Trophoblast cell (in vitro differentiated cells and primary cell): ENCODE data around the gene TUNAR.

Experiments used
- DNase-seq, 2 donors: peaks; one replicate each; pipeline ENCODE4 v3.0.0-alpha.2; 2016
- H2AFZ ChIP-seq: 2 replicates; pipeline ENCODE4 v1.6.1; 2013; ENCODE audit warnings: low read length, moderate library complexity, mild to moderate bottlenecking; ENCODE audit not compliant: insufficient read depth, poor library complexity
- H2AK5ac ChIP-seq: 2 replicates; pipeline ENCODE4 v1.6.1; 2013; ENCODE audit warnings: mild to moderate bottlenecking, low read length
- H2BK120ac ChIP-seq: 2 replicates; pipeline ENCODE4 v1.6.1; 2013; ENCODE audit warnings: low read length, mild to moderate bottlenecking, moderate library complexity; ENCODE audit not compliant: insufficient read depth, poor library complexity
- H2BK12ac ChIP-seq: 2 replicates; pipeline ENCODE4 v1.6.1; 2013; ENCODE audit warnings: mild to moderate bottlenecking, low read length, moderate library complexity
- H2BK5ac ChIP-seq: 2 replicates; pipeline ENCODE4 v1.6.1; 2013; ENCODE audit warnings: low read length, low read depth, moderate library complexity, mild to moderate bottlenecking; ENCODE audit not compliant: poor library complexity
- H3K14ac ChIP-seq: 2 replicates; pipeline ENCODE4 v1.6.1; 2013; ENCODE audit warnings: mild to moderate bottlenecking, low read length
- H3K18ac ChIP-seq: 2 replicates; pipeline ENCODE4 v1.6.1; 2013; ENCODE audit warnings: mild to moderate bottlenecking, low read length
- H3K23ac ChIP-seq: 2 replicates; pipeline ENCODE4 v1.6.1; 2013; ENCODE audit warnings: low read length
- H3K27ac ChIP-seq: 2 replicates; pipeline ENCODE4 v1.5.1; 2013; ENCODE audit warnings: low read depth, mild to moderate bottlenecking, inconsistent platforms, low read length, moderate library complexity
- H3K27me3 ChIP-seq: 2 replicates; pipeline ENCODE4 v1.6.1; 2013; ENCODE audit warnings: inconsistent platforms, mild to moderate bottlenecking, low read length, moderate library complexity; ENCODE audit not compliant: insufficient read depth
- H3K36me3 ChIP-seq, 2 experiments: 1 replicate in 1 of 2; 2 replicates in 1 of 2; pipeline ENCODE4 v1.6.1; 2013; ENCODE audit warnings: low read length in 2 of 2, mild to moderate bottlenecking in 2 of 2, moderate library complexity in 1 of 2; ENCODE audit not compliant: insufficient read depth in 2 of 2, control insufficient read depth in 1 of 2
- H3K4ac ChIP-seq: 2 replicates; pipeline ENCODE4 v1.6.1; 2013; ENCODE audit warnings: low read depth, mild to moderate bottlenecking, low read length, moderate library complexity
- H3K4me1 ChIP-seq, 2 experiments: 1 replicate in 1 of 2; 2 replicates in 1 of 2; pipeline ENCODE4 v1.6.1; 2013; ENCODE audit warnings: low read length in 2 of 2, mild to moderate bottlenecking in 2 of 2, moderate library complexity in 1 of 2; ENCODE audit not compliant: insufficient read depth in 2 of 2, control insufficient read depth in 1 of 2
- H3K4me2 ChIP-seq: 2 replicates; pipeline ENCODE4 v1.6.1; 2013; ENCODE audit warnings: inconsistent platforms, mild to moderate bottlenecking, low read length, moderate library complexity
- H3K4me3 ChIP-seq: 2 replicates; pipeline ENCODE4 v1.5.1; 2013; ENCODE audit warnings: mild to moderate bottlenecking, low read depth, low read length, inconsistent platforms
- H3K79me1 ChIP-seq: one replicate; pipeline ENCODE4 v1.6.1; 2013; ENCODE audit warnings: low read length
- H3K79me2 ChIP-seq: 2 replicates; pipeline ENCODE4 v1.6.1; 2013; ENCODE audit warnings: low read length, mild to moderate bottlenecking; ENCODE audit not compliant: control insufficient read depth, insufficient read depth, poor library complexity
- H3K9ac ChIP-seq: 2 replicates; pipeline ENCODE4 v1.6.1; 2013; ENCODE audit warnings: mild to moderate bottlenecking, low read length
- H3K9me3 ChIP-seq: 2 replicates; pipeline ENCODE4 v1.6.1; 2013; ENCODE audit warnings: low read depth, mild to moderate bottlenecking, control low read depth, inconsistent platforms, low read length; ENCODE audit not compliant: insufficient read depth
- H4K12ac ChIP-seq: 2 replicates; pipeline ENCODE4 v1.6.1; 2013; ENCODE audit warnings: low read depth, mild to moderate bottlenecking, low read length, moderate library complexity
- H4K8ac ChIP-seq: 2 replicates; pipeline ENCODE4 v1.6.1; 2013; ENCODE audit warnings: low read depth, mild to moderate bottlenecking, low read length, moderate library complexity
- H4K91ac ChIP-seq: one replicate; pipeline ENCODE4 v1.6.1; 2013; ENCODE audit warnings: low read depth, mild to moderate bottlenecking, low read length, moderate library complexity
- WGBS: extraction: QIAGEN DNeasy Blood & Tissue Kit; methylation state at CpG from one replicate; pipeline ENCODE4 v1.1.7; 2013; ENCODE audit warnings: missing lambda C conversion rate; ENCODE audit not compliant: insufficient read length, insufficient coverage; ENCODE audit errors: extremely low coverage; 5-methylcytosine and 5-hydroxymethylcytosine counted together

Gene TUNAR

DNA sequence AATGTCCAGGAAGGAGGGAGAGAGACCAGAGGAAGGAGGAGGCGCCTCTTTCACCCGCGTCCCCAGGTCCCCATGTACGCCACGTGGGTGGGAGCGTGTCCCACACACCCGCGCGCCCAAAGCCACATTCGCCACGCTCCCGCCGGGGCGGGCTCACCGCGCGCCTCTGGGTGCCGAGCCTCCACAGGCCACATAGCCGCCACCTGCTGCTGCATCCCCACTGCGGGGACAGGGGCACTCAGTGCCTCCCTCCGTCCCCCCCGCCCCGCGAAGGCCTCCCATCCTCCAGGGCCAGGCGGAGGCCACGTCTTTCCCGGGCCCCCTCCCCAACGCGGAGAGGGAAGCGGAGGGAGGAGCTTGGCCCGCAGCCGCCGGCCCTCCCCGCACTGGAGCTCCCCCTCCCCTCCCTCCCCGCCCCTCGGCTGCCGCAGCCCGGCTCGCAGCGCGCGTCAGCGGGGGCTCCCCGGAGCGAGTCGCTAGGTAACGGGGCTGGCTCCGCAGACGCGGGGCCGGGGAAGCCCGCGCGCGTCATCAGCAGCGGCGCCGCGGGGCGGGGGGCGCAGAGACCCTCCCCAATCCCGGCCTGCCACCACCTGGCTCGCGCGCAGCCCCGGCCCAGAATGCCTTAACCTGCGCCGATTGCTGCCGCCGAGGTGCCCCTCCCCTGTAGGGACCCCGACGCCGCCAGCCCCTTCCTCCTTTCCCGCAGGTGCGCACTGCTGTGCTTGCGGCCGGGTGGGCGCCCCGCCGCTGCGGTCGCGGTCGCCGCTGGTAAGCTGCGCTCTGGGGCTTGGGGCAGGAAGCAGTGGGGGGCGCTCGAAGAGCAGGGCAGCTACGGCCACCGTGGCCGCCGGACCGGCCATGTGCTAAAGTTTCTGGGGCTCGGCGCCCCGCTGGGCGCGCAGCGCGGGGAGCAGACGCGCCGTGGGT is 536 bp upstream of the TUNAR start:
- H3K4ac ChIP-seq: no peak overlapping the region
- no peak overlapping the region for H2BK5ac ChIP-seq
- H3K4me3 ChIP-seq: peak overlapping the region; percentile 65
- H3K4me1 ChIP-seq: peaks cover 5 to 9% of the 10 kb centered on the region in 2 experiments
- no peak overlapping the region for H2BK12ac ChIP-seq
- WGBS: no CpG with 5 or more reads among the region's 103 CpGs
- H3K14ac ChIP-seq: no peak overlapping the region
- DNase-seq: no peak
- no peak overlapping the region for H3K23ac ChIP-seq
- H3K27me3 ChIP-seq: peaks cover 31% of the 10 kb centered on the region
- no peak overlapping the region for H3K9ac ChIP-seq
- H3K18ac ChIP-seq: no peak overlapping the region
- H4K12ac ChIP-seq: no peak overlapping the region
- no peak overlapping the region for H2AK5ac ChIP-seq
- H3K36me3 ChIP-seq: no peaks in the 10 kb centered on the region
- no peak overlapping the region for H2AFZ ChIP-seq
- no peaks in the 10 kb centered on the region for H3K79me1 ChIP-seq
- H4K91ac ChIP-seq: no peak overlapping the region
- H3K27ac ChIP-seq: no peak overlapping the region
- H4K8ac ChIP-seq: no peak overlapping the region
- H3K4me2 ChIP-seq: peak overlapping the region; percentile 95
- peaks cover 3% of the 10 kb centered on the region for H3K9me3 ChIP-seq
- H3K79me2 ChIP-seq: no peaks in the 10 kb centered on the region
- no peak overlapping the region for H2BK120ac ChIP-seq

DNA sequence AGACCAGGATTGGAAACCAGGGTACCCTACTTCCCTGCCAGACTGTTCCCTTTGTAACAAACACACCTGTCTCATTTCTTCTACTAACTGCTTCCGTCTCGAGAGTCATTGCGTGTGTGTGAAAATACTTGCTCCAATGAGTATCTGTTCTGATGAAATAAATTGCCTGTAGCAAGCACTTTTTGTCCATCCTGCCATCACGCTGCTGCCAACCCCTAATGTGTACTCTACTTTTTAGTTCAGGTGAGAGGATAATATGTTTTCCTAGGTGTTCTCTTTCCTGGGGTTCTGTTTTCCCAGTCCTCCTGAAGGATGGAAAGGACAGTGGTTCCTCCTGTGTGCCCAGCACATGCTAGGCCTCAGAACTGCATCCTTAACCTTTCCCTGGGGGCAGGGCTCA is 1.0 kb downstream of the TUNAR start:
- Histone ChIP-seq H2BK5ac (no peak overlapping the region), H3K9ac (no peak overlapping the region), H3K18ac (no peak overlapping the region), H2BK12ac (no peak overlapping the region), H3K14ac (no peak overlapping the region), H3K4me3 (no peak overlapping the region), H2AFZ (no peak overlapping the region), H4K91ac (no peak overlapping the region), H3K36me3 (no peaks in the 10 kb centered on the region), H3K4ac (no peak overlapping the region), H3K79me1 (no peaks in the 10 kb centered on the region), H3K27me3 (peaks cover 31% of the 10 kb centered on the region), H4K12ac (no peak overlapping the region), H3K9me3 (peaks cover 3% of the 10 kb centered on the region), H2AK5ac (no peak overlapping the region), H4K8ac (no peak overlapping the region), H3K4me1 (peaks cover 5 to 9% of the 10 kb centered on the region in 2 experiments), H2BK120ac (no peak overlapping the region), H3K27ac (no peak overlapping the region), H3K4me2 (no peak overlapping the region), H3K79me2 (no peaks in the 10 kb centered on the region), H3K23ac (no peak overlapping the region)
- DNase-seq: no peak
- no CpG with 5 or more reads among the region's 4 CpGs for WGBS

DNA sequence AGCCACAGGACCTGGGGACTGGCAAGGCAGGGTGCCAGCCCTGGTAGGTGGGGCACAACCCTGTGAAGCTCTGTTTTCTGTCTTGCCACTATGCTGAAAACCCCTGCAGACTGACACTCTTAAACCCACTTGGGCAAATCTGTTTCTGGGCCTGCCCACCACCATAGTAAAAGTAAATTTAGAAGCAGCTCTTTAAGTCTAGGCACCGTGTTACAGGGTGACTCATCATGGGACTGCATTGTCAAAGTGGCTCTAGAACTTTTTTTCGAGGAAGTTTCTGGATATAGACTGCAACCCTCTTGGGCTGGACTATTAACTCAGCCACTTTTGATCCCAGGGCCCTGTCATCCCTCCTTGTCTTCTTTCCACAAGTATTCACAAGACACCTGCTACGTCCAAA is 7.7 kb downstream of the TUNAR start:
- Histone ChIP-seq H2AFZ (no peak overlapping the region), H3K14ac (no peak overlapping the region), H3K18ac (no peak overlapping the region), H4K12ac (no peak overlapping the region), H3K9ac (no peak overlapping the region), H4K8ac (no peak overlapping the region), H3K36me3 (no peaks in the 10 kb centered on the region), H2AK5ac (no peak overlapping the region), H3K9me3 (no peaks in the 10 kb centered on the region), H2BK120ac (no peak overlapping the region), H3K79me2 (no peaks in the 10 kb centered on the region), H3K27me3 (no peaks in the 10 kb centered on the region), H3K4ac (no peak overlapping the region), H3K23ac (no peak overlapping the region), H2BK5ac (no peak overlapping the region), H3K4me2 (no peak overlapping the region), H4K91ac (no peak overlapping the region), H3K4me1 (no peaks in the 10 kb centered on the region), H3K27ac (no peak overlapping the region), H3K4me3 (no peak overlapping the region), H3K79me1 (no peaks in the 10 kb centered on the region), H2BK12ac (no peak overlapping the region)
- no CpG with 5 or more reads among the region's 3 CpGs for WGBS
- no peak for DNase-seq

DNA sequence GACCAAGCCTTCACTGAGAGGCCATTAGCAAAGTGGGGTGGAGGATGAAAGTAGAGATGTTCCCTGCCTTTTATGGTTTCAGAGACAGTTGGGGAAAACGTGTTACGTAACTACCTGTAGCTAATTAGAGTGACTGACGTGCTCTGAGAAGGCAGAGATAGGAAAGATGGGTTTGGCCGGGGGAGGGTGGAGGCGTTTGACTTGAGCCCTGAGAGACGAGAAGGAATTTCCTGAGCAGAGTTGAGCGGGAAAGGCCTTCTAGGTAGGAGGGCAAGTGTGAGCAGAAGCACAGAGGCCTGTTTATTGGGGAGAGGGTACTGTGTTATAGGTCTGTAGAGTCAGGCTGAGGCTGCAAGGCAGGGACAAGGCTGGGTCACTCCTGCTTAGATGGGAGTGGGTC is 8.6 kb downstream of the TUNAR start:
- DNase-seq: no peak
- H4K8ac ChIP-seq: no peak overlapping the region
- H3K23ac ChIP-seq: no peak overlapping the region
- H3K9me3 ChIP-seq: no peaks in the 10 kb centered on the region
- no peaks in the 10 kb centered on the region for H3K27me3 ChIP-seq
- no peaks in the 10 kb centered on the region for H3K36me3 ChIP-seq
- H2AK5ac ChIP-seq: no peak overlapping the region
- no peak overlapping the region for H4K12ac ChIP-seq
- no peaks in the 10 kb centered on the region for H3K4me1 ChIP-seq
- no peak overlapping the region for H3K27ac ChIP-seq
- no peaks in the 10 kb centered on the region for H3K79me1 ChIP-seq
- H3K14ac ChIP-seq: no peak overlapping the region
- H3K4ac ChIP-seq: no peak overlapping the region
- H3K79me2 ChIP-seq: no peaks in the 10 kb centered on the region
- H4K91ac ChIP-seq: no peak overlapping the region
- H2AFZ ChIP-seq: no peak overlapping the region
- H3K4me2 ChIP-seq: no peak overlapping the region
- no CpG with 5 or more reads among the region's 7 CpGs for WGBS
- no peak overlapping the region for H3K18ac ChIP-seq
- no peak overlapping the region for H2BK120ac ChIP-seq
- no peak overlapping the region for H2BK12ac ChIP-seq
- no peak overlapping the region for H3K4me3 ChIP-seq
- no peak overlapping the region for H3K9ac ChIP-seq
- no peak overlapping the region for H2BK5ac ChIP-seq
